OCI-LY1 (cell line): ENCODE data around the gene A2ML1.

Experiments
- CTCF ChIP-seq: fragments of 200-600 bp; sonication (generic), shearing (Covaris generic); IDR thresholded peaks from 2 replicates; pipeline ENCODE4 v1.5.1; 2017; ENCODE audit warnings: mild to moderate bottlenecking, antibody characterized with exemption, low read length, moderate library complexity, mixed read lengths
- EZH2 ChIP-seq: fragments of 200-600 bp; sonication (generic), shearing (Covaris generic); IDR thresholded peaks from 2 replicates; pipeline ENCODE4 v1.8.0; 2017; ENCODE audit warnings: borderline replicate concordance, mixed run types, mild to moderate bottlenecking, antibody characterized with exemption, low read length, moderate library complexity, mixed read lengths

GRCh38 chr12:8894378-8894777, 72.0 kb downstream of the A2ML1 start:
- TF ChIP-seq CTCF (no peak), EZH2 (no peak)
